HEK293 (cell line): Measurements from ENCODE around the gene DDIT3.
A peak's percentile ranks its signal among the peaks of the same experiment; 100 is the strongest.

ENCODE experiments used
- CTCF ChIA-PET: fragments of 350-600 bp; formaldehyde crosslinking; extraction: SDS; loops from one replicate; lab custom pipeline; 2021; ENCODE audit warnings: antibody characterized with exemption; lab: Yijun Ruan, JAX
- POLR2A ChIA-PET: fragments of 300-600 bp; formaldehyde crosslinking; extraction: SDS; loops from one replicate; lab custom pipeline; 2020; ENCODE audit warnings: antibody characterized with exemption, inconsistent platforms; lab: Yijun Ruan, JAX
- H3K27ac ChIP-seq: fragments of 200-500 bp; sonication (Bioruptor generic); 2 replicates; pipeline ENCODE4 v1.5.1; 2014; ENCODE audit warnings: low read depth, low read length, control low read depth, inconsistent platforms; ENCODE audit errors: extremely low read depth
- H3K36me3 ChIP-seq, 2 experiments: fragments of 200-500 bp in 1 of 2; sonication (Bioruptor generic) in 1 of 2; 1 replicate in 1 of 2; 2 replicates in 1 of 2; pipeline ENCODE4 v1.5.1; 2014 to 2017; ENCODE audit warnings: inconsistent platforms in 2 of 2, low read length in 2 of 2; ENCODE audit not compliant: control insufficient read depth in 2 of 2, insufficient read depth in 1 of 2
- H3K4me1 ChIP-seq: fragments of 200-500 bp; sonication (Bioruptor generic); 2 replicates; pipeline ENCODE4 v1.5.1; 2014; ENCODE audit warnings: mild to moderate bottlenecking, low read length, inconsistent platforms; ENCODE audit not compliant: control insufficient read depth, insufficient read depth
- H3K4me3 ChIP-seq: 2 replicates; pipeline ENCODE4 v1.5.1; 2011; ENCODE audit warnings: low read depth, mild to moderate bottlenecking, control low read depth, low read length, moderate library complexity
- H3K9me3 ChIP-seq: fragments of 200-500 bp; sonication (Bioruptor generic); 2 replicates; pipeline ENCODE4 v1.5.1; 2014; ENCODE audit warnings: low read depth, low read length, inconsistent platforms; ENCODE audit not compliant: control insufficient read depth, insufficient read depth
- BCL11B ChIP-seq: fragments of 450-650 bp; formaldehyde crosslinking; IDR thresholded peaks from 2 replicates; pipeline ENCODE4 v1.5.1; 2016; ENCODE audit warnings: low read depth, missing biosample characterization, missing genetic modification characterization
- MZF1 ChIP-seq: fragments of 450-650 bp; formaldehyde crosslinking; IDR thresholded peaks from 2 replicates; pipeline ENCODE4 v1.5.1; 2017; ENCODE audit warnings: missing biosample characterization, missing genetic modification characterization, borderline replicate concordance
- ZBTB17 ChIP-seq: fragments of 450-650 bp; formaldehyde crosslinking; IDR thresholded peaks from 2 replicates; pipeline ENCODE4 v1.5.1; 2016; ENCODE audit warnings: missing biosample characterization, missing genetic modification characterization
- ZNF155 ChIP-seq: fragments of 450-650 bp; formaldehyde crosslinking; IDR thresholded peaks from 2 replicates; pipeline ENCODE4 v1.5.1; 2016; ENCODE audit warnings: missing biosample characterization, missing genetic modification characterization
- ZNF184 ChIP-seq: fragments of 450-650 bp; IDR thresholded peaks from 2 replicates; pipeline ENCODE4 v1.5.1; 2018; ENCODE audit warnings: missing biosample characterization, mild to moderate bottlenecking, missing genetic modification characterization
- ZNF23 ChIP-seq: fragments of 450-650 bp; formaldehyde crosslinking; IDR thresholded peaks from 2 replicates; pipeline ENCODE4 v1.5.1; 2016; ENCODE audit warnings: missing biosample characterization, missing genetic modification characterization, borderline replicate concordance
- ZNF24 ChIP-seq: fragments of 450-650 bp; formaldehyde crosslinking; IDR thresholded peaks from 2 replicates; pipeline ENCODE4 v1.5.1; 2016; ENCODE audit warnings: missing biosample characterization, missing genetic modification characterization
- ZNF292 ChIP-seq: fragments of 450-650 bp; formaldehyde crosslinking; IDR thresholded peaks from 2 replicates; pipeline ENCODE4 v1.5.1; 2016; ENCODE audit warnings: low read depth, missing biosample characterization, missing genetic modification characterization, borderline replicate concordance
- ZNF311 ChIP-seq: fragments of 450-650 bp; formaldehyde crosslinking; IDR thresholded peaks from 2 replicates; pipeline ENCODE4 v1.5.1; 2017; ENCODE audit warnings: missing biosample characterization, missing genetic modification characterization, borderline replicate concordance
- ZNF324 ChIP-seq: fragments of 450-650 bp; formaldehyde crosslinking; IDR thresholded peaks from 2 replicates; pipeline ENCODE4 v1.5.1; 2016; ENCODE audit warnings: missing biosample characterization, missing genetic modification characterization
- ZNF366 ChIP-seq: fragments of 450-650 bp; formaldehyde crosslinking; conservative IDR thresholded peaks from 2 replicates; pipeline ENCODE4 v1.5.1; 2016; ENCODE audit warnings: missing biosample characterization, missing genetic modification characterization
- ZNF416 ChIP-seq: fragments of 450-650 bp; formaldehyde crosslinking; IDR thresholded peaks from 2 replicates; pipeline ENCODE4 v1.5.1; 2016; ENCODE audit warnings: missing biosample characterization, missing genetic modification characterization
- ZNF544 ChIP-seq: fragments of 450-650 bp; formaldehyde crosslinking; IDR thresholded peaks from 2 replicates; pipeline ENCODE4 v1.5.0; 2017; ENCODE audit warnings: missing biosample characterization, missing genetic modification characterization
- ZNF571 ChIP-seq: fragments of 450-650 bp; formaldehyde crosslinking; IDR thresholded peaks from 2 replicates; pipeline ENCODE4 v1.5.0; 2017; ENCODE audit warnings: missing biosample characterization, missing genetic modification characterization
- ZNF585B ChIP-seq: fragments of 450-650 bp; formaldehyde crosslinking; IDR thresholded peaks from 2 replicates; pipeline ENCODE4 v1.5.1; 2016; ENCODE audit warnings: missing biosample characterization, missing genetic modification characterization
- ZNF610 ChIP-seq: fragments of 450-650 bp; formaldehyde crosslinking; IDR thresholded peaks from 2 replicates; pipeline ENCODE4 v1.5.1; 2016; ENCODE audit warnings: missing biosample characterization, missing genetic modification characterization, borderline replicate concordance
- ZNF658 ChIP-seq: fragments of 450-650 bp; formaldehyde crosslinking; IDR thresholded peaks from 2 replicates; pipeline ENCODE4; 2016; ENCODE audit warnings: missing biosample characterization, missing genetic modification characterization
- ZXDB ChIP-seq: fragments of 450-650 bp; formaldehyde crosslinking; IDR thresholded peaks from 2 replicates; pipeline ENCODE4 v1.5.1; 2016; ENCODE audit warnings: missing biosample characterization, missing genetic modification characterization
- TF ChIP-seq, protein P1 (sequence below): fragments of 450-650 bp; formaldehyde crosslinking; IDR thresholded peaks from 2 replicates; pipeline ENCODE4 v1.5.1; 2017; ENCODE audit warnings: missing biosample characterization, mild to moderate bottlenecking, missing genetic modification characterization, moderate library complexity
- TF ChIP-seq, protein P2 (sequence below): fragments of 450-650 bp; formaldehyde crosslinking; IDR thresholded peaks from 2 replicates; pipeline ENCODE4 v1.5.1; 2016; ENCODE audit warnings: missing biosample characterization, missing genetic modification characterization, borderline replicate concordance
- TF ChIP-seq, protein P3 (sequence below): fragments of 450-650 bp; formaldehyde crosslinking; IDR thresholded peaks from 2 replicates; pipeline ENCODE4 v1.5.1; 2016; ENCODE audit warnings: missing biosample characterization, missing genetic modification characterization

The DDIT3 gene

GRCh38 chr12:57473392-57473791 lies 46.9 kb downstream of the DDIT3 start:
- ChIA-PET CTCF (interaction anchor here (0.6 to 2.4 kb wide), 3 partner anchors 10 to 57 kb away, joined by 3 to 19 read pairs (median 5); partner anchors contain the start of gene GLI1), POLR2A (no interaction called here)
- Histone ChIP-seq H3K4me3 (no peak overlapping the region), H3K9me3 (no peaks in the 10 kb centered on the region), H3K36me3 (no peaks in the 10 kb centered on the region), H3K4me1 (no peaks in the 10 kb centered on the region), H3K27ac (no peak overlapping the region)
- TF ChIP-seq, protein P1, sequence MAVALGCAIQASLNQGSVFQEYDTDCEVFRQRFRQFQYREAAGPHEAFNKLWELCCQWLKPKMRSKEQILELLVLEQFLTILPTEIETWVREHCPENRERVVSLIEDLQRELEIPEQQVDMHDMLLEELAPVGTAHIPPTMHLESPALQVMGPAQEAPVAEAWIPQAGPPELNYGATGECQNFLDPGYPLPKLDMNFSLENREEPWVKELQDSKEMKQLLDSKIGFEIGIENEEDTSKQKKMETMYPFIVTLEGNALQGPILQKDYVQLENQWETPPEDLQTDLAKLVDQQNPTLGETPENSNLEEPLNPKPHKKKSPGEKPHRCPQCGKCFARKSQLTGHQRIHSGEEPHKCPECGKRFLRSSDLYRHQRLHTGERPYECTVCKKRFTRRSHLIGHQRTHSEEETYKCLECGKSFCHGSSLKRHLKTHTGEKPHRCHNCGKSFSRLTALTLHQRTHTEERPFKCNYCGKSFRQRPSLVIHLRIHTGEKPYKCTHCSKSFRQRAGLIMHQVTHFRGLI (tag by site-specific recombination): peak; percentile 96
- TF ChIP-seq ZNF311 (tag by site-specific recombination) (no peak), ZBTB17 (tag by site-specific recombination) (0 out of 2 replicates have a peak, but pooled peaks have one; percentile 40)

DNA sequence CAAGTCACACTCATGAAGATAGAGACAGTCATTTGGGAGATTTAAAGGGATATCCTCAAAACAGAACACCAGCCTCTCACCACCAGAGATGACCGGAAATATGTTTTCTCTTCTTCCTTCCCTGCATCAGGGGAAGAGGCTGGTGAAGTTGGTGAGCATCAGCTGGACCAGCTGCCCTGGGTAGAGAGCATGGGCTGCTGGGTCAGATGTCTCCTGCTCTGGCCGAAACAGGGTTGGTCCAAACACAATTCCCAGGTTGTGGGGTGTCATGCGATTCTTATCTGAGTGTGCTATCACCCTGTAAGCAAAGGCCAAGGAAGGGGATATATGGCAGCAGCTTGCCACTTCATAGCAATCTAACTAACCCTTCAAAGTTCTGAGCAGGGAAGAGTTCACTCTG lies 47.9 kb downstream of the DDIT3 start:
- ChIA-PET POLR2A (no interaction called here), CTCF (interaction anchor here (1.5 kb wide), 1 partner anchor 9 kb away, joined by 5 read pairs; no protein-coding TSS in a partner anchor)
- TF ChIP-seq BCL11B (tag by site-specific recombination): no peak
- TF ChIP-seq ZNF658: no peak
- no peak for TF ChIP-seq MZF1
- no peak for TF ChIP-seq ZNF571
- TF ChIP-seq, protein P2, sequence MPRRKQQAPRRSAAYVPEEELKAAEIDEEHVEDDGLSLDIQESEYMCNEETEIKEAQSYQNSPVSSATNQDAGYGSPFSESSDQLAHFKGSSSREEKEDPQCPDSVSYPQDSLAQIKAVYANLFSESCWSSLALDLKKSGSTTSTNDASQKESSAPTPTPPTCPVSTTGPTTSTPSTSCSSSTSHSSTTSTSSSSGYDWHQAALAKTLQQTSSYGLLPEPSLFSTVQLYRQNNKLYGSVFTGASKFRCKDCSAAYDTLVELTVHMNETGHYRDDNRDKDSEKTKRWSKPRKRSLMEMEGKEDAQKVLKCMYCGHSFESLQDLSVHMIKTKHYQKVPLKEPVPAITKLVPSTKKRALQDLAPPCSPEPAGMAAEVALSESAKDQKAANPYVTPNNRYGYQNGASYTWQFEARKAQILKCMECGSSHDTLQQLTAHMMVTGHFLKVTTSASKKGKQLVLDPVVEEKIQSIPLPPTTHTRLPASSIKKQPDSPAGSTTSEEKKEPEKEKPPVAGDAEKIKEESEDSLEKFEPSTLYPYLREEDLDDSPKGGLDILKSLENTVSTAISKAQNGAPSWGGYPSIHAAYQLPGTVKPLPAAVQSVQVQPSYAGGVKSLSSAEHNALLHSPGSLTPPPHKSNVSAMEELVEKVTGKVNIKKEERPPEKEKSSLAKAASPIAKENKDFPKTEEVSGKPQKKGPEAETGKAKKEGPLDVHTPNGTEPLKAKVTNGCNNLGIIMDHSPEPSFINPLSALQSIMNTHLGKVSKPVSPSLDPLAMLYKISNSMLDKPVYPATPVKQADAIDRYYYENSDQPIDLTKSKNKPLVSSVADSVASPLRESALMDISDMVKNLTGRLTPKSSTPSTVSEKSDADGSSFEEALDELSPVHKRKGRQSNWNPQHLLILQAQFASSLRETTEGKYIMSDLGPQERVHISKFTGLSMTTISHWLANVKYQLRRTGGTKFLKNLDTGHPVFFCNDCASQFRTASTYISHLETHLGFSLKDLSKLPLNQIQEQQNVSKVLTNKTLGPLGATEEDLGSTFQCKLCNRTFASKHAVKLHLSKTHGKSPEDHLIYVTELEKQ (tag by site-specific recombination): no peak
- TF ChIP-seq ZNF184: no peak
- no peak for TF ChIP-seq ZNF24 (tag by site-specific recombination)
- no peak for TF ChIP-seq ZXDB (tag by site-specific recombination)
- no peak for TF ChIP-seq ZNF155 (tag by site-specific recombination)
- no peak for TF ChIP-seq ZNF585B
- Histone ChIP-seq H3K36me3 (no peaks in the 10 kb centered on the region), H3K4me1 (no peaks in the 10 kb centered on the region), H3K4me3 (no peak overlapping the region), H3K27ac (no peak overlapping the region), H3K9me3 (no peaks in the 10 kb centered on the region)

- H3K36me3 ChIP-seq: no peaks in the 10 kb centered on the region
- no peaks in the 10 kb centered on the region for H3K4me1 ChIP-seq
- H3K27ac ChIP-seq: no peak overlapping the region
- H3K9me3 ChIP-seq: no peaks in the 10 kb centered on the region
- no peak overlapping the region for H3K4me3 ChIP-seq
- TF ChIP-seq ZNF544 (tag by site-specific recombination) (no peak), ZNF23 (tag by site-specific recombination) (no peak), ZNF324 (tag by site-specific recombination) (no peak), ZNF292 (tag by site-specific recombination) (no peak), ZNF610 (tag by site-specific recombination) (no peak), MZF1 (no peak), ZNF416 (tag by site-specific recombination) (no peak), ZNF366 (tag by site-specific recombination) (no peak)
- TF ChIP-seq, protein P3, sequence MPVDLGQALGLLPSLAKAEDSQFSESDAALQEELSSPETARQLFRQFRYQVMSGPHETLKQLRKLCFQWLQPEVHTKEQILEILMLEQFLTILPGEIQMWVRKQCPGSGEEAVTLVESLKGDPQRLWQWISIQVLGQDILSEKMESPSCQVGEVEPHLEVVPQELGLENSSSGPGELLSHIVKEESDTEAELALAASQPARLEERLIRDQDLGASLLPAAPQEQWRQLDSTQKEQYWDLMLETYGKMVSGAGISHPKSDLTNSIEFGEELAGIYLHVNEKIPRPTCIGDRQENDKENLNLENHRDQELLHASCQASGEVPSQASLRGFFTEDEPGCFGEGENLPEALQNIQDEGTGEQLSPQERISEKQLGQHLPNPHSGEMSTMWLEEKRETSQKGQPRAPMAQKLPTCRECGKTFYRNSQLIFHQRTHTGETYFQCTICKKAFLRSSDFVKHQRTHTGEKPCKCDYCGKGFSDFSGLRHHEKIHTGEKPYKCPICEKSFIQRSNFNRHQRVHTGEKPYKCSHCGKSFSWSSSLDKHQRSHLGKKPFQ (tag by site-specific recombination): no peak
- POLR2A ChIA-PET: no interaction called here
- CTCF ChIA-PET: interaction anchor here (0.6 to 1.5 kb wide), 2 partner anchors 9 to 18 kb away, joined by 3 to 5 read pairs; no protein-coding TSS in a partner anchor
These were observed 48.7 kb downstream of the DDIT3 start for GRCh38 chr12:57471661-57472060.
